Prostate gland (tissue), 2 donors: Measurements from ENCODE around the gene THRB.

Experiments
- POLR2A ChIP-seq: fragments of 450-650 bp; IDR thresholded peaks from one replicate; pipeline ENCODE4 v1.6.1; 2016; ENCODE audit warnings: antibody characterized with exemption, mild to moderate bottlenecking
- POLR2AphosphoS5 ChIP-seq: sonication (generic); formaldehyde crosslinking; IDR thresholded peaks from one replicate; pipeline ENCODE4 v1.6.1; 2017; ENCODE audit warnings: antibody characterized with exemption
- TF ChIP-seq, protein P1 (sequence below), 4 experiments: fragments of 200-600 bp in 2 of 4; fragments of 450-650 bp in 2 of 4; sonication (generic) in 2 of 4; IDR thresholded peaks; 1 replicate in 3 of 4; 2 replicates in 1 of 4; pipeline ENCODE4 v1.5.1; 2016 to 2019; ENCODE audit warnings: antibody characterized with exemption in 4 of 4, mild to moderate bottlenecking in 2 of 4, moderate library complexity in 2 of 4

- TF ChIP-seq, protein P1, sequence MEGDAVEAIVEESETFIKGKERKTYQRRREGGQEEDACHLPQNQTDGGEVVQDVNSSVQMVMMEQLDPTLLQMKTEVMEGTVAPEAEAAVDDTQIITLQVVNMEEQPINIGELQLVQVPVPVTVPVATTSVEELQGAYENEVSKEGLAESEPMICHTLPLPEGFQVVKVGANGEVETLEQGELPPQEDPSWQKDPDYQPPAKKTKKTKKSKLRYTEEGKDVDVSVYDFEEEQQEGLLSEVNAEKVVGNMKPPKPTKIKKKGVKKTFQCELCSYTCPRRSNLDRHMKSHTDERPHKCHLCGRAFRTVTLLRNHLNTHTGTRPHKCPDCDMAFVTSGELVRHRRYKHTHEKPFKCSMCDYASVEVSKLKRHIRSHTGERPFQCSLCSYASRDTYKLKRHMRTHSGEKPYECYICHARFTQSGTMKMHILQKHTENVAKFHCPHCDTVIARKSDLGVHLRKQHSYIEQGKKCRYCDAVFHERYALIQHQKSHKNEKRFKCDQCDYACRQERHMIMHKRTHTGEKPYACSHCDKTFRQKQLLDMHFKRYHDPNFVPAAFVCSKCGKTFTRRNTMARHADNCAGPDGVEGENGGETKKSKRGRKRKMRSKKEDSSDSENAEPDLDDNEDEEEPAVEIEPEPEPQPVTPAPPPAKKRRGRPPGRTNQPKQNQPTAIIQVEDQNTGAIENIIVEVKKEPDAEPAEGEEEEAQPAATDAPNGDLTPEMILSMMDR (IDR thresholded peaks at IDR 0.05), result no peak
- TF ChIP-seq POLR2A (no peak), POLR2AphosphoS5 (no peak)
Observed at GRCh38 chr3:24492971-24493551, 1.6 kb downstream of the THRB start.
